ENCODE data around the gene SBK2.

- TF ChIP-seq EP300 (IDR thresholded peaks at IDR 0.05; ENCODE audit: borderline replicate concordance) (no peak), USF1 (IDR thresholded peaks at IDR 0.05) (no peak), RAD21 (IDR thresholded peaks at IDR 0.05; ENCODE audit: low read depth) (no peak), CEBPB (IDR thresholded peaks at IDR 0.05) (no peak), CREB1 (IDR thresholded peaks at IDR 0.05; ENCODE audit: low read depth) (no peak), TCF12 (IDR thresholded peaks at IDR 0.05; ENCODE audit: low read depth) (no peak), YY1 (IDR thresholded peaks at IDR 0.05; ENCODE audit: low read depth) (no peak), MAX (IDR thresholded peaks at IDR 0.05) (no peak), REST (IDR thresholded peaks at IDR 0.05; ENCODE audit: low read depth) (no peak), EGR1 (IDR thresholded peaks at IDR 0.05) (no peak)
Observed at GRCh38 chr19:55492362-55492944, 44.5 kb downstream of the SBK2 start.

All from Ishikawa (cell line).